HUES6 (cell line): ENCODE results near the gene CPAMD8.

Source experiments
- H3K27ac ChIP-seq: 2 replicates; pipeline ENCODE4 v1.7.0; 2013; ENCODE audit warnings: low read depth, mild to moderate bottlenecking, low read length, inconsistent platforms
- H3K27me3 ChIP-seq: 2 replicates; pipeline ENCODE4 v1.6.1; 2013; ENCODE audit warnings: low read length; ENCODE audit not compliant: control insufficient read depth, insufficient read depth
- H3K36me3 ChIP-seq: 2 replicates; pipeline ENCODE4 v1.6.1; 2013; ENCODE audit warnings: low read length; ENCODE audit not compliant: control insufficient read depth, insufficient read depth
- H3K4me1 ChIP-seq: 2 replicates; pipeline ENCODE4 v1.6.1; 2013; ENCODE audit warnings: low read length; ENCODE audit not compliant: control insufficient read depth, insufficient read depth
- H3K4me3 ChIP-seq: 2 replicates; pipeline ENCODE4 v1.5.1; 2013; ENCODE audit warnings: low read depth, low read length
- H3K9ac ChIP-seq: one replicate; pipeline ENCODE4 v1.6.1; 2013; ENCODE audit warnings: mild to moderate bottlenecking, low read length
- H3K9me3 ChIP-seq: 2 replicates; pipeline ENCODE4 v1.6.1; 2013; ENCODE audit warnings: low read depth, low read length; ENCODE audit not compliant: control insufficient read depth, insufficient read depth

Gene CPAMD8

GRCh38 chr19:16898361-16899015 lies 128.1 kb downstream of the CPAMD8 start:
- Histone ChIP-seq H3K4me1 (no peaks in the 10 kb centered on the region), H3K27ac (no peak overlapping the region), H3K9ac (no peak overlapping the region), H3K4me3 (no peak overlapping the region), H3K27me3 (peaks cover 15% of the 10 kb centered on the region), H3K36me3 (no peaks in the 10 kb centered on the region), H3K9me3 (no peaks in the 10 kb centered on the region)

- H3K4me3 ChIP-seq: peak overlapping the region; percentile 63
- no peak overlapping the region for H3K27ac ChIP-seq
- peaks cover 15% of the 10 kb centered on the region for H3K27me3 ChIP-seq
- H3K36me3 ChIP-seq: no peaks in the 10 kb centered on the region
- peak overlapping the region; percentile 13 for H3K9ac ChIP-seq
- H3K9me3 ChIP-seq: no peaks in the 10 kb centered on the region
- H3K4me1 ChIP-seq: no peaks in the 10 kb centered on the region
These were observed 128.8 kb downstream of the CPAMD8 start for GRCh38 chr19:16897856-16898161.

- Histone ChIP-seq H3K9ac (peak overlapping the region; percentile 13), H3K9me3 (no peaks in the 10 kb centered on the region), H3K4me1 (no peaks in the 10 kb centered on the region), H3K27ac (no peak overlapping the region), H3K27me3 (peaks cover 15% of the 10 kb centered on the region), H3K36me3 (no peaks in the 10 kb centered on the region), H3K4me3 (peak overlapping the region; percentile 63)
These were observed 129.4 kb downstream of the CPAMD8 start for GRCh38 chr19:16897029-16897855.

DNA sequence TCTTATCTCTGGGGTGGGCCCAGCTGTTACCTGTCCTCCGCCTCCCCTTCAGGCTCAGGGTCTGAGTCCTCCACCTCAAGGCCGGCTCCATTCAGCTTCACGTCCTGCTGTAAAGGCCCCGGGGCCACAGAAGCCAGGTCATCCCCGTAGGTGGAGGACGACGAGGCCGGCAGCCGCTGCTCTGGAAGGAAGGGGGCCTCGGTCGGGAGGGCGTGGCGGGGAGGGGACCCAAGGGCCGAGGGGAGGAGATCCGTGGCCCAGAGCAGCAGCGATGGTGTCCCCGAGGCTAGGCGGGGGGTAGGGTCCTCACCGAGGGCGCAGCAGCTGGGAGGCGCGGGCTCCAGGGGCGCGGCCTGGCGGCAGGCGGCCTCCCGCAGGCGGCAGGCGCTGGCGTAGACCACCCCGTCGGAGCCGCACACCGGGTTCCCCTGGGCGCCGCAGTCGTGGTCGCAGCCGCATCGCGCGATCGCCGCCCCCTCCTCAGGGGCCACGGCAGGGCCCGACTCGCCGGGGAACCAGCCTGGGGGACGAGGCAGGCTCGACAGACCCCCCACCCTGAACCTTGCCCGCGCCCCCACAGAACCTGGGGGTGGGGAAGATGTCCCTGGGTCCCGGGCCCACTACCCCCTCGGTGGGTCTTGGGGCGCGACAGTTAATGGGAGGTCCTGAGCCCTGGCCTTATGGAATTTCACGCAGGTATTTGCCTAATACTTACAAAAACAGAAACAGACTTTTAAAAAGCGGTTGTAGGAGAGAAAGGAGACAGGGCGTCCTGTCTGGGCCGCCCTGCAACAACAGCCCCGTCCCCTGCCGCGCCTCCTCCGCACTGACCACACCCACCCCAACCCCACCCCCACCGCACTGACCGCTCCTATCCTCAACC lies 130.2 kb downstream of the CPAMD8 start:
- peaks cover 15% of the 10 kb centered on the region for H3K27me3 ChIP-seq
- peak overlapping the region; percentile 78 for H3K4me3 ChIP-seq

GRCh38 chr19:16895467-16896145 lies 131.0 kb downstream of the CPAMD8 start:
- no peaks in the 10 kb centered on the region for H3K9me3 ChIP-seq
- peak overlapping the region; percentile 78 for H3K4me3 ChIP-seq
- H3K27me3 ChIP-seq: peaks cover 15% of the 10 kb centered on the region
- no peaks in the 10 kb centered on the region for H3K4me1 ChIP-seq
- H3K9ac ChIP-seq: no peak overlapping the region
- H3K36me3 ChIP-seq: no peaks in the 10 kb centered on the region
- no peak overlapping the region for H3K27ac ChIP-seq

More for the DNA sequence above, 130.2 kb downstream of the CPAMD8 start:
- H3K9ac ChIP-seq: peak overlapping the region; percentile 29
- H3K9me3 ChIP-seq: no peaks in the 10 kb centered on the region
- H3K4me1 ChIP-seq: no peaks in the 10 kb centered on the region
- no peaks in the 10 kb centered on the region for H3K36me3 ChIP-seq
- H3K27ac ChIP-seq: no peak overlapping the region

DNA sequence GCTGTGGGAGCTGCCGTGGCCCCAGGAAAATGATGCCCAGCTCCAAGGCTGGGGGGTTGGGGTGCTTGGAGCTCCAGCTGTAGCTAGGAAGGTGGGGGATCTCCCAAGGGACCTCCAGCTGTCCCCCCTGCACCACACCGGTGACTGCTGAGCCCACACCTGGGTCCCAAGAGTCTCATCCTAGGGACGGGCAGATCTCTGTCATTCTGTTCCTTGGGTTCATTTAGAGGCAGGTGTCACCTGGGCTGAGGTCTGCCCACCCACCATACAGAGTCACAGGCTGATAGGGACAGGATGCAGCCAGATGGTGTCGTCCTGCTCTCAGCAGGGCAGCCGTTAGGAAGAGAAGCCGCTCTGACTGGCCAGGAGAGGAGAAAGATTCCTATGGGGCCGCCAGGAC lies 132.5 kb downstream of the CPAMD8 start:
- no peaks in the 10 kb centered on the region for H3K36me3 ChIP-seq
- peaks cover 15% of the 10 kb centered on the region for H3K27me3 ChIP-seq
- peaks cover 3% of the 10 kb centered on the region; the same call in 1 of the 2 replicates for H3K4me1 ChIP-seq
- H3K27ac ChIP-seq: no peak overlapping the region
- no peak overlapping the region for H3K4me3 ChIP-seq
- H3K9ac ChIP-seq: no peak overlapping the region
- H3K9me3 ChIP-seq: no peaks in the 10 kb centered on the region

GRCh38 chr19:16893686-16893989 lies 133.0 kb downstream of the CPAMD8 start:
- H3K36me3 ChIP-seq: no peaks in the 10 kb centered on the region
- H3K4me1 ChIP-seq: peaks cover 3% of the 10 kb centered on the region; the same call in 1 of the 2 replicates
- H3K27me3 ChIP-seq: peaks cover 12% of the 10 kb centered on the region
- H3K27ac ChIP-seq: no peak overlapping the region
- no peaks in the 10 kb centered on the region for H3K9me3 ChIP-seq
- H3K9ac ChIP-seq: no peak overlapping the region
- no peak overlapping the region for H3K4me3 ChIP-seq

GRCh38 chr19:16892868-16893685 lies 133.5 kb downstream of the CPAMD8 start:
- H3K9me3 ChIP-seq: no peaks in the 10 kb centered on the region
- peaks cover 6% of the 10 kb centered on the region for H3K27me3 ChIP-seq
- peaks cover 3% of the 10 kb centered on the region; the same call in 1 of the 2 replicates for H3K4me1 ChIP-seq
- H3K9ac ChIP-seq: no peak overlapping the region
- no peak overlapping the region for H3K4me3 ChIP-seq
- H3K36me3 ChIP-seq: no peaks in the 10 kb centered on the region
- no peak overlapping the region for H3K27ac ChIP-seq

DNA sequence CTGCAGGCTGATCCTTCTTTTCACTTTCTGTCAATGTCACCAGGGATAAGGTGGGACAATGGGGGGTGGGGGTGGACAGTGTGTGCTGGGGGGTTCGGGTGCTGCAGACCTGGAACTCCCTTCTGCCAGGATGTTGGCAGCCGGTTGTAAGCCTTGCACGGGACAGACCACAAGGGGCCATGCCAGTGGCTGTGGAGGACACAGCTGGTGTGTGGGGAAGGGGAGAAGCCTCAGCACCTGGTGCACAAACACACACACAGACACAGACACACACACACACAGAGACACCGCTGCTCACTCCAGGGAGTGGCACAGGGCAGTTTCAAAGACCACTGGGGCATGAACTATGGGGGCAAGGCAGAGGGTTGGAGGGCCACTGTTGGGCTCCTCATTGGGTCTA lies 134.2 kb downstream of the CPAMD8 start:
- H3K9me3 ChIP-seq: no peaks in the 10 kb centered on the region
- no peaks in the 10 kb centered on the region for H3K27me3 ChIP-seq
- no peak overlapping the region for H3K4me3 ChIP-seq
- H3K27ac ChIP-seq: no peak overlapping the region
- H3K36me3 ChIP-seq: no peaks in the 10 kb centered on the region
- H3K9ac ChIP-seq: no peak overlapping the region
- peaks cover 3% of the 10 kb centered on the region; the same call in 1 of the 2 replicates for H3K4me1 ChIP-seq
